ENCODE data around the gene PIGH. TPM values are rescaled to one million over a fixed set of nuclear protein-coding genes. Genes with fewer than 3 reads are reported as not detected.
"Not testable (repeated sequence)": the region's sequence is repeated elsewhere in the genome, so short reads cannot be mapped to it uniquely, and the experiment has no call there.

Gene PIGH
- total RNA-seq, 1 donor from 2014 or later, result 24.1 TPM

DNA sequence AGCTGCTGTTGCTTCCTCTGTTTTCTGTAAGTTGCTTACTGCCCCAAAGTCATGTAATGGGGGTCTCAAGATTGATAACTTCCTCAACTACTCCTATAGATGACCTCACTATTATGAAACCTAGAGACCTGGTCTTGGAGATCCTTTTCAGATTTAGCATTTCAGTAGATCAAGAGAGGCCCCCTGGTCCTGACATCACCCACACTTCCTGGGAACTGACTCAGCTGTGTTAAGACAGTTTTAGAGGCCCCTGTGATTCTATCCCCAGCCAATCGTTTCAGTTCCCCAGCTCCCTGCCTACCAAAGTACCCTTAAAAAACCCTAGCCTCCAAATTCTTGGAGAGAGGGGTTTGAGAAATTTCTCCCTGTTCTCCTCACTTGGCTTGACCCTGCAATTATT lies 10.4 kb upstream of the PIGH start:
- no peak overlapping the region for H3K27ac ChIP-seq
- H3K4me3 ChIP-seq, result no peak overlapping the region
- H3K9me3 ChIP-seq, result no peaks in the 10 kb centered on the region
- intact Hi-C loops (cut with DNase I), result no loop called here
- no peaks in the 10 kb centered on the region for H3K36me3 ChIP-seq
- no peaks in the 10 kb centered on the region for H3K27me3 ChIP-seq
- no peaks in the 10 kb centered on the region for H3K4me1 ChIP-seq
- TF ChIP-seq POLR2A (IDR thresholded peaks at IDR 0.05) (no peak), CTCF (IDR thresholded peaks at IDR 0.05) (no peak), POLR2AphosphoS5 (IDR thresholded peaks at IDR 0.05; ENCODE audit: insufficient read depth in 1 of 2, low read depth in 1 of 2) (no peak)
- DNase-seq (ENCODE audit: extremely low spot score in 2 of 2), result no peak

DNA sequence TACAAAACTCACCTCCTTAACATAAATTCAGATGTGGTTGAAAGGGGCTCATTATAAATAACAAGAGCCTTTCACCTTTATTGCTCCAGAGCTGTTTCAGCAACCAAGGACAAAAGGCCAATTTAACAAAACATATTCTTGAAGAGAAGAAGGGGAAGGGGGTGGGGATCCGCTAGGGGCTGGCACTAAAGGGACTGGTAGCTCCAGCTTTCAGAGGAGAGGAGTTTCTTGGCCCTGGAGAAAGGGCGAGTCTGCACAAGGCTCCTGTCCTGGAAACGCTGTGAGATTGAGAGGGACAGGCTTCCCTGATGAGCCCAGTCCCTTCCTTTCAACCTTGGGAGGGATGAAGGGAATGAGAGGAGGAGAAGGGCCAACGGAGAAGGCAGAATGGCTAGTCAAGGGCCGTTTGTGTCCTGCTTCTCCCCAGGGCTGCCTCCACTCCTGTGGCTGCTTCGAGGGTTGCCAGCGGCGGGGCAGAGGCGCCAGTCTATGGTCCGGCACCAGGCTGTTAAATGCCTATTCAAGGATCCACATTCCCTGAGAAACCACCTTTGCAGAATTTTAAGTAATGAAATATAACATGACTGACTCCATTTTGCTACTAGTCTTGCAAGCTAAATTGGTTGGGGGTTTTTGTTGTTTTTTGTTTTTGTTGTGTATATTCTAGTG lies 9.7 kb upstream of the PIGH start:
- no peak for DNase-seq (ENCODE audit: extremely low spot score in 2 of 2)
- no peak for TF ChIP-seq CTCF (IDR thresholded peaks at IDR 0.05)
- no peak for TF ChIP-seq POLR2A (IDR thresholded peaks at IDR 0.05)
- TF ChIP-seq POLR2AphosphoS5 (IDR thresholded peaks at IDR 0.05; ENCODE audit: insufficient read depth in 1 of 2, low read depth in 1 of 2), result no peak
- Histone ChIP-seq H3K9me3 (no peaks in the 10 kb centered on the region), H3K27me3 (no peaks in the 10 kb centered on the region), H3K4me3 (no peak overlapping the region), H3K4me1 (no peaks in the 10 kb centered on the region), H3K27ac (no peak overlapping the region), H3K36me3 (no peaks in the 10 kb centered on the region)
- intact Hi-C loops (cut with DNase I), result no loop called here

DNA sequence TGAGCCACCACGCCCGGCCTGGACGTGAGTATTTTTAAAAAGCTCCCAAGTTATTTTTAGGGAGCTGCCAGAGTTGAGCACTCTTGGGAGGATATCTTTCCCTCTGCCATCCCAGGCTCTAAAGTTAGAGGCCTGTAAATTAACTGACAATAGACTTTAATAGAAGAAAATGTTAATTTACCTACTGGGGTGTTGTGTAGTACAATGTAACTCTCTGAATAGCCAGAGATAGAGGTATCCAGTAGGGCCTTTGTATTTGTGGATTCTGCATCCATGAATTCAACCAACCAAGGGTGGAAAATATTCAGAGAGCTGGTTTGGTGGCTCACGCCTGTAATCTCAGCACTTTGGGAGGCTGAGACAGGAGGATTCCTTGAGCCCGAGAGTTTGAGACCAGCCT lies 7.6 kb upstream of the PIGH start:
- no peaks in the 10 kb centered on the region for H3K9me3 ChIP-seq
- no peak overlapping the region for H3K4me3 ChIP-seq
- TF ChIP-seq CTCF (IDR thresholded peaks at IDR 0.05) (no peak), POLR2AphosphoS5 (IDR thresholded peaks at IDR 0.05; ENCODE audit: insufficient read depth in 1 of 2, low read depth in 1 of 2) (no peak), POLR2A (IDR thresholded peaks at IDR 0.05) (no peak)
- no peaks in the 10 kb centered on the region for H3K27me3 ChIP-seq
- H3K4me1 ChIP-seq, result no peaks in the 10 kb centered on the region
- no peak for DNase-seq (ENCODE audit: extremely low spot score in 2 of 2)
- H3K36me3 ChIP-seq, result no peaks in the 10 kb centered on the region
- intact Hi-C loops (cut with DNase I), result no loop called here
- no peak overlapping the region for H3K27ac ChIP-seq

- no peaks in the 10 kb centered on the region for H3K36me3 ChIP-seq
- H3K4me1 ChIP-seq, result peaks cover 14% of the 10 kb centered on the region
- no peaks in the 10 kb centered on the region for H3K9me3 ChIP-seq
- no peak for DNase-seq (ENCODE audit: extremely low spot score in 2 of 2)
- H3K27ac ChIP-seq, result no peak overlapping the region
- intact Hi-C loops (cut with DNase I), result no loop called here
- TF ChIP-seq CTCF (IDR thresholded peaks at IDR 0.05) (no peak), POLR2A (IDR thresholded peaks at IDR 0.05) (no peak), POLR2AphosphoS5 (IDR thresholded peaks at IDR 0.05; ENCODE audit: insufficient read depth in 1 of 2, low read depth in 1 of 2) (no peak)
- no peaks in the 10 kb centered on the region for H3K27me3 ChIP-seq
- no peak overlapping the region for H3K4me3 ChIP-seq
These were observed 3.0 kb upstream of the PIGH start for GRCh38 chr14:67602995-67603545.

- no peak for TF ChIP-seq POLR2AphosphoS5 (IDR thresholded peaks at IDR 0.05; ENCODE audit: insufficient read depth in 1 of 2, low read depth in 1 of 2)
- no peak for TF ChIP-seq CTCF (IDR thresholded peaks at IDR 0.05)
- no peak for TF ChIP-seq POLR2A (IDR thresholded peaks at IDR 0.05)
- no peak for DNase-seq (ENCODE audit: extremely low spot score in 2 of 2)
- Histone ChIP-seq H3K36me3 (no peaks in the 10 kb centered on the region), H3K9me3 (no peaks in the 10 kb centered on the region), H3K4me3 (no peak overlapping the region), H3K27ac (no peak overlapping the region), H3K4me1 (peaks cover 14% of the 10 kb centered on the region), H3K27me3 (no peaks in the 10 kb centered on the region)
- intact Hi-C loops (cut with DNase I), result no loop called here
These were observed 2.0 kb upstream of the PIGH start for GRCh38 chr14:67602076-67602475.

DNA sequence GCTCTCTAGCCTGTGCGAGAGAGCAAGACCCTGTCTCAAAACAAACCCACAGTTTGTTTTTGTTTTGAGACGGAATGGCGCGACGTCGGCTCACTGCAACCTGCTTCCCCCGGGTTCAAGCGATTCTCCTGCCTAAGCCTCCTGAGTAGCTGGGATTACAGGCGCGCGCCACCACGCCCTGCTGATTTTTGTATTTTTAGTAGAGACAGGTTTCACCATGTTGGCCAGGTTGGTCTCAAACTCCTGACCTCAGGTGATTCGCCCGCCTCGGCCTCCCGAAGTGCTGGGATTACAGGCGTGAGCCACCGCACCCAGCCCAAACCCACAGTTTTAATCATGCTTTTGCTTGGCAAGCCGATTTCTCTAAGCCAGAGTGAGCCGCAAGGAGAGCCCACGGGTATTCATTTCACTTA lies 500 bp upstream of the PIGH start:
- DNase-seq (ENCODE audit: extremely low spot score in 2 of 2); H3K36me3 ChIP-seq; intact Hi-C loops (cut with DNase I); H3K9me3 ChIP-seq; H3K27me3 ChIP-seq: not testable (repeated sequence)
- Histone ChIP-seq H3K4me1 (peaks cover 14% of the 10 kb centered on the region), H3K4me3 (peak overlapping the region; percentile 77 to 89), H3K27ac (peak overlapping the region; percentile 87)
